Body of pancreas (tissue), 4 donors: ENCODE measurements around the gene CDH2.

Source experiments
- POLR2A ChIP-seq, 3 donors: fragments of 450-650 bp; IDR thresholded peaks; one replicate each; pipeline ENCODE4 v1.6.1; 2016; ENCODE audit warnings: antibody characterized with exemption in 3 of 3, mild to moderate bottlenecking in 2 of 3
- TF ChIP-seq, protein P1 (sequence below), 7 experiments: fragments of 450-650 bp in 4 of 7; fragments of 200-600 bp in 3 of 7; sonication (generic) in 3 of 7; IDR thresholded peaks; one replicate each; pipeline ENCODE4 v1.5.1; 2016 to 2019; ENCODE audit warnings: antibody characterized with exemption in 7 of 7

DNA sequence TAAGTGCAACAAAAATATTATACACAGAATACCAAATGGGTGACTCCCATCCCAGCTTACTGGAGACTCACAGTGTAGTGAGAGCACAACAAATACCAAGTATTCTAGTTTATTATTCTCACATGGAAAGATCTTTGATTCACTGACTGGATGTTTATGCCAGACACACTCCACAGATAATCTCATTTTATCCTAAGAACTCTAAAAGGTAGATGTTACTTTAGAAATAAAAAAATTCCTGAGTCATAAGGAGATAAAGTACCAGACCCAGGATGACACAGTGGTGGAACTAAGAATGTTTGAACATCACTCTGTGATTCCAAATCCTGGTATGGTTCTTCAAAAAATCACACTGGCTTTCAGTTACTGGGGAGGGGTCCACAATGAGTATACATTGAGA lies 136.2 kb downstream of the CDH2 start:
- TF ChIP-seq, protein P1, sequence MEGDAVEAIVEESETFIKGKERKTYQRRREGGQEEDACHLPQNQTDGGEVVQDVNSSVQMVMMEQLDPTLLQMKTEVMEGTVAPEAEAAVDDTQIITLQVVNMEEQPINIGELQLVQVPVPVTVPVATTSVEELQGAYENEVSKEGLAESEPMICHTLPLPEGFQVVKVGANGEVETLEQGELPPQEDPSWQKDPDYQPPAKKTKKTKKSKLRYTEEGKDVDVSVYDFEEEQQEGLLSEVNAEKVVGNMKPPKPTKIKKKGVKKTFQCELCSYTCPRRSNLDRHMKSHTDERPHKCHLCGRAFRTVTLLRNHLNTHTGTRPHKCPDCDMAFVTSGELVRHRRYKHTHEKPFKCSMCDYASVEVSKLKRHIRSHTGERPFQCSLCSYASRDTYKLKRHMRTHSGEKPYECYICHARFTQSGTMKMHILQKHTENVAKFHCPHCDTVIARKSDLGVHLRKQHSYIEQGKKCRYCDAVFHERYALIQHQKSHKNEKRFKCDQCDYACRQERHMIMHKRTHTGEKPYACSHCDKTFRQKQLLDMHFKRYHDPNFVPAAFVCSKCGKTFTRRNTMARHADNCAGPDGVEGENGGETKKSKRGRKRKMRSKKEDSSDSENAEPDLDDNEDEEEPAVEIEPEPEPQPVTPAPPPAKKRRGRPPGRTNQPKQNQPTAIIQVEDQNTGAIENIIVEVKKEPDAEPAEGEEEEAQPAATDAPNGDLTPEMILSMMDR (IDR thresholded peaks at IDR 0.05), result no peak
- no peak for TF ChIP-seq POLR2A (IDR thresholded peaks at IDR 0.05)
